ENCODE data around the gene TMUB1.

TMUB1 gene

DNA sequence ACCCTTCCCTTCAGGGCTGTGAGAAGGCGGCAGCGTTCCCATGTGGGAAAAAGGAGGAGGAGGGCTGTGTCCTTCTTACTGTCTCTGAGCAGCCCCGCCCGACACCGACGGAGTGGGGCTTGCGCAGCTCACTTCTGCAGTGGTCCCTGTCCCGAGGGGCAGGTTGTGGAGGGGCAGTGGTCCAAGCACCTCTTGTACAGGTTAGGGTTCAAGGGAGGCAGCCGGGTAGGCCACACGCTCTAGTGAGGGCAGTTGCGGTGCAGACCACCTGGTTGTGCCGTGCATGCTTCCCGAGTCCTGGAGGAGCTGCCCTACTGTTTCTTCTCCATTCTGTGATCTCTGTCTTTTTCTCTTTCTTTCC is 35.7 kb upstream of the TMUB1 start:
- Histone ChIP-seq H2AFZ (ENCODE audit: low read length) (no peak overlapping the region), H3K4me1 (ENCODE audit: insufficient read depth, low read length, poor library complexity, severe bottlenecking) (no peaks in the 10 kb centered on the region), H3K79me2 (ENCODE audit: insufficient read depth, low read length) (peaks cover 4% of the 10 kb centered on the region; the same call in 1 of the 2 replicates), H3F3A (ENCODE audit: low read depth) (no peaks in the 10 kb centered on the region), H3K4me2 (ENCODE audit: low read depth, low read length, poor library complexity, severe bottlenecking) (no peak overlapping the region), H3K9me3 (ENCODE audit: insufficient read depth, low read depth, low read length) (no peaks in the 10 kb centered on the region), H3K4me3 (ENCODE audit: low read length, poor library complexity, severe bottlenecking) (no peak overlapping the region), H4K20me1 (ENCODE audit: insufficient read depth, low read length, poor library complexity, severe bottlenecking) (no peaks in the 10 kb centered on the region), H3K9me2 (replicated peaks; ENCODE audit: low read depth, low read length) (no peaks in the 10 kb centered on the region), H3K9ac (ENCODE audit: low read depth, low read length, poor library complexity, severe bottlenecking) (no peak overlapping the region), H3K27me3 (ENCODE audit: insufficient read depth, low read length, poor library complexity, severe bottlenecking) (no peaks in the 10 kb centered on the region), H3K36me3 (ENCODE audit: insufficient read depth, low read length) (peaks cover 36% of the 10 kb centered on the region; the same call in 1 of the 2 replicates)
- no peak for TF ChIP-seq EZH2phosphoT487 (IDR thresholded peaks at IDR 0.05; ENCODE audit: borderline replicate concordance)
- TF ChIP-seq, protein P1, sequence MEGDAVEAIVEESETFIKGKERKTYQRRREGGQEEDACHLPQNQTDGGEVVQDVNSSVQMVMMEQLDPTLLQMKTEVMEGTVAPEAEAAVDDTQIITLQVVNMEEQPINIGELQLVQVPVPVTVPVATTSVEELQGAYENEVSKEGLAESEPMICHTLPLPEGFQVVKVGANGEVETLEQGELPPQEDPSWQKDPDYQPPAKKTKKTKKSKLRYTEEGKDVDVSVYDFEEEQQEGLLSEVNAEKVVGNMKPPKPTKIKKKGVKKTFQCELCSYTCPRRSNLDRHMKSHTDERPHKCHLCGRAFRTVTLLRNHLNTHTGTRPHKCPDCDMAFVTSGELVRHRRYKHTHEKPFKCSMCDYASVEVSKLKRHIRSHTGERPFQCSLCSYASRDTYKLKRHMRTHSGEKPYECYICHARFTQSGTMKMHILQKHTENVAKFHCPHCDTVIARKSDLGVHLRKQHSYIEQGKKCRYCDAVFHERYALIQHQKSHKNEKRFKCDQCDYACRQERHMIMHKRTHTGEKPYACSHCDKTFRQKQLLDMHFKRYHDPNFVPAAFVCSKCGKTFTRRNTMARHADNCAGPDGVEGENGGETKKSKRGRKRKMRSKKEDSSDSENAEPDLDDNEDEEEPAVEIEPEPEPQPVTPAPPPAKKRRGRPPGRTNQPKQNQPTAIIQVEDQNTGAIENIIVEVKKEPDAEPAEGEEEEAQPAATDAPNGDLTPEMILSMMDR (conservative IDR thresholded peaks at IDR 0.05; ENCODE audit: low read length): no peak

DNA sequence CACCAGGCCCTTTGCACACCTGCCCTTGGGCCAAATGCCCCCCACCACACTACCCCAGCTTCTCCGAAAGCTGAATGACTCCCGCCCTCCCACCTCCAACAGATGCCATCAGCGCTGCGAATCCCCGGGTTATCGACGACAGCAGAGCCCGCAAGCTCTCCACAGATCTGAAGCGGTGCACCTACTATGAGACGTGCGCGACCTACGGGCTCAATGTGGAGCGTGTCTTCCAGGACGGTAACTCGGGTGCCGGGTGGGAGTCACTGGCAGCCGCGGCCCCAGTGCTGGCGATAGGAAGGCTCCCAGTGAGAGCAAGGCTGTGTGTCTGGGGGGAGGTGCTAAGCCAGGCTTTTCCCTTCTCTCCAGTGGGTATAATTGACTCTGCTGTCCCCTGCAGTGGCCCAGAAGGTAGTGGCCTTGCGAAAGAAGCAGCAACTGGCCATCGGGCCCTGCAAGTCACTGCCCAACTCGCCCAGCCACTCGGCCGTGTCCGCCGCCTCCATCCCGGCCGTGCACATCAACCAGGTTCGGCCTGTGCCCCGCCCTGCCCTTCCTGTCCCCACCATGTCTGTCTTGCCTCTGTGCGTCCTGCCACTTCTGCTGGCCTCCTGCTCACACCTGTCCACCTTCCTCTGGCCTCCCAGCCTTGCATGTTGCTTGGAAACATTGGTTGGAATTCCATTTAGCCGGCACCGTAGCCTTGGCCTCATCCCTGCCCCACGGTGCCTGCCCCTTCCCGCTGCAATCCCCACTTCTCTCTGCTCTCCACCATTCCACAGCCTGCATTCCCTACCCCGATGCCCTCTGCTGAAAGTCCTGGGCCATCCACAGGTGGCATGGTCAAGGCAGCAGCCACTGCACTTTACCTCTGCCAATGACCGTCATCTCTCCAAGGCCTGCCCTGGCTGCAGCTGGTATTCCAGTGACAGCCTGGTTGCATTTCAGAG is 35.1 kb upstream of the TMUB1 start:
- no peaks in the 10 kb centered on the region for H4K20me1 ChIP-seq (ENCODE audit: insufficient read depth, low read length, poor library complexity, severe bottlenecking)
- no peaks in the 10 kb centered on the region for H3K9me3 ChIP-seq (ENCODE audit: insufficient read depth, low read depth, low read length)
- H3K36me3 ChIP-seq (ENCODE audit: insufficient read depth, low read length): peaks cover 33% of the 10 kb centered on the region; the same call in 1 of the 2 replicates
- H3K4me1 ChIP-seq (ENCODE audit: insufficient read depth, low read length, poor library complexity, severe bottlenecking): no peaks in the 10 kb centered on the region
- no peak overlapping the region for H3K4me3 ChIP-seq (ENCODE audit: low read length, poor library complexity, severe bottlenecking)
- no peaks in the 10 kb centered on the region for H3K9me2 ChIP-seq (replicated peaks; ENCODE audit: low read depth, low read length)
- no peak overlapping the region for H2AFZ ChIP-seq (ENCODE audit: low read length)
- peaks cover 4% of the 10 kb centered on the region; the same call in 1 of the 2 replicates for H3K79me2 ChIP-seq (ENCODE audit: insufficient read depth, low read length)
- H3F3A ChIP-seq (ENCODE audit: low read depth): no peaks in the 10 kb centered on the region
- no peaks in the 10 kb centered on the region for H3K27me3 ChIP-seq (ENCODE audit: insufficient read depth, low read length, poor library complexity, severe bottlenecking)
- H3K4me2 ChIP-seq (ENCODE audit: low read depth, low read length, poor library complexity, severe bottlenecking): no peak overlapping the region
- TF ChIP-seq, protein P1 (conservative IDR thresholded peaks at IDR 0.05; ENCODE audit: low read length): no peak
- no peak for TF ChIP-seq EZH2phosphoT487 (IDR thresholded peaks at IDR 0.05; ENCODE audit: borderline replicate concordance)
- H3K9ac ChIP-seq (ENCODE audit: low read depth, low read length, poor library complexity, severe bottlenecking): no peak overlapping the region

DNA sequence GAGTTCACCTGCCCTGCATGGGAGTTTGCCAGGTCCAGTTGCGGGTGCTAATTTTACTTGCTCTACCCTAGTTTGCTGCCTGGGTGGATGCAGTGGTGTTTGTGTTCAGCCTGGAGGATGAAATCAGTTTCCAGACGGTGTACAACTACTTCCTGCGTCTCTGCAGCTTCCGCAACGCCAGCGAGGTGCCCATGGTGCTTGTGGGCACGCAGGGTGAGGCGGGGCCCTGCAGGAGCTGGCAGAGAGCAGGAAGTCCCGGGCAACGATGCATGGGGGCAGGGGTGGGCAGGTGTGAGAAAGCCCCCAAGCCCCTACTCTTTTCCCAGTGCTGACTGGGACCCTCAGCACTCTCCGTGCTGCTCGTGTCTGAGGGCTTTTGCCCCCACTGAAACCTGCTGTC is 34.3 kb upstream of the TMUB1 start:
- H3K9ac ChIP-seq (ENCODE audit: low read depth, low read length, poor library complexity, severe bottlenecking): no peak overlapping the region
- no peaks in the 10 kb centered on the region for H3F3A ChIP-seq (ENCODE audit: low read depth)
- no peaks in the 10 kb centered on the region for H4K20me1 ChIP-seq (ENCODE audit: insufficient read depth, low read length, poor library complexity, severe bottlenecking)
- H3K4me1 ChIP-seq (ENCODE audit: insufficient read depth, low read length, poor library complexity, severe bottlenecking): no peaks in the 10 kb centered on the region
- H2AFZ ChIP-seq (ENCODE audit: low read length): no peak overlapping the region
- TF ChIP-seq EZH2phosphoT487 (IDR thresholded peaks at IDR 0.05; ENCODE audit: borderline replicate concordance): no peak
- TF ChIP-seq, protein P1 (conservative IDR thresholded peaks at IDR 0.05; ENCODE audit: low read length): no peak
- no peak overlapping the region for H3K4me2 ChIP-seq (ENCODE audit: low read depth, low read length, poor library complexity, severe bottlenecking)
- no peaks in the 10 kb centered on the region for H3K9me2 ChIP-seq (replicated peaks; ENCODE audit: low read depth, low read length)
- no peaks in the 10 kb centered on the region for H3K9me3 ChIP-seq (ENCODE audit: insufficient read depth, low read depth, low read length)
- H3K79me2 ChIP-seq (ENCODE audit: insufficient read depth, low read length): peaks cover 4% of the 10 kb centered on the region; the same call in 1 of the 2 replicates
- H3K4me3 ChIP-seq (ENCODE audit: low read length, poor library complexity, severe bottlenecking): no peak overlapping the region
- no peaks in the 10 kb centered on the region for H3K27me3 ChIP-seq (ENCODE audit: insufficient read depth, low read length, poor library complexity, severe bottlenecking)
- H3K36me3 ChIP-seq (ENCODE audit: insufficient read depth, low read length): peaks cover 32% of the 10 kb centered on the region; the same call in 1 of the 2 replicates
